ENCODE data around the gene MSI2.

MSI2 gene

GRCh38 chr17:57425431-57425830 is 169.1 kb downstream of the MSI2 start:
- no peaks in the 10 kb centered on the region for H3K36me3 ChIP-seq (ENCODE audit: control insufficient read depth in 1 of 2, insufficient read depth in 2 of 2, low read length in 2 of 2)
- peaks cover 0 to 4% of the 10 kb centered on the region in 2 donors for H3K4me1 ChIP-seq (ENCODE audit: control insufficient read depth in 1 of 2, insufficient read depth in 2 of 2, low read length in 2 of 2)
- H3K9me3 ChIP-seq (ENCODE audit: control insufficient read depth in 1 of 2, low read length in 2 of 2), result no peaks in the 10 kb centered on the region
- no peaks in the 10 kb centered on the region for H3K27me3 ChIP-seq (ENCODE audit: low read depth, low read length)
- H3K4me3 ChIP-seq (ENCODE audit: low read depth in 1 of 2, low read length in 2 of 2), result no peak overlapping the region
- no peak overlapping the region for H3K27ac ChIP-seq (ENCODE audit: low read length)

DNA sequence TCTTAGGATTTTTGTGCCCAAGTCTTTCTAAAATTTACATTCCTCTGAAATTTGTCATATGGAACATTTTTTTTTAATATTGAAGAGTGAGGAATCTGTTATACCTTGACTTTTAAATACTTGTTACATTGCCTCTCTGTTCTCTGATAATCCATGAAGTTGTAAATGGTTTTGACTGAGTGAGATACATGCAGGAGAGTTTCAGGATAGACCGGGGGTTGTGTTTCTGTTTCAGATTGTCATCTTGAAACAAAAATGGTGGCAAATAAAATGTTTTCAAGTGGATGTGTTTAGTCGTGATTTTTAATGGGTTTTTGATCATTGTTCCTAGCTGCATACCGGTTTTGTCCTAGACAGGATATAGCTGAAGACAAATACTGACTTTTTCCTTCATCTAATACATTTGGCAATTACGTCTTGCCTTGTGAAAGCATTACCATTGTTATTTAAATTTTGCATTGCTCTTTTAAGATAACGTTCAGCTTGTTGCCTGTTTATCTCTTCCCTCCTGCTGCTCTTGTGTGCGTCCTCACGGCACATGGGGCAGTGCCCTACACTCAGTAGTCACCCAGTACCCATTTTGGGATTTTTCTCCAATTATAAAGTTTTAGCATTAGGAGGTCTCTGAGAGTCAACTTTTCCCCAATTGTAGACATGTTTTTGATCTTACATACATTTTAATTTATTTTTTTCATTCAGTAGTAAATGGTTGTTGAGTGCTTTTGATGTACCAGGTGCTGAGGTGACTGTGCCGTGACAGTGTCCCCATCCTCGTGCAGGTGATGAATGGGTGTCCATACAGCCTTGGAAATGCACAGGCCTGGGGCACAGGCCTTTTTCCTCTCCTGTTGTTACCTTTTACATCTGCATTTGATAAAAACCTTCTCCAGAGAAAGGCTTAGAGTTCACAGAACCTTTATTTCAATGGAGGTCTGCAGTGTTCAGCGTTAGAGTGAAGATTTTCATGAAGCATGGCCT is 169.9 kb downstream of the MSI2 start:
- H3K36me3 ChIP-seq (ENCODE audit: control insufficient read depth in 1 of 2, insufficient read depth in 2 of 2, low read length in 2 of 2), result no peaks in the 10 kb centered on the region
- no peak overlapping the region for H3K27ac ChIP-seq (ENCODE audit: low read length)
- H3K4me1 ChIP-seq (ENCODE audit: control insufficient read depth in 1 of 2, insufficient read depth in 2 of 2, low read length in 2 of 2), result peaks cover 0 to 4% of the 10 kb centered on the region in 2 donors
- no peaks in the 10 kb centered on the region for H3K27me3 ChIP-seq (ENCODE audit: low read depth, low read length)
- H3K4me3 ChIP-seq (ENCODE audit: low read depth in 1 of 2, low read length in 2 of 2), result no peak overlapping the region
- H3K9me3 ChIP-seq (ENCODE audit: control insufficient read depth in 1 of 2, low read length in 2 of 2), result no peaks in the 10 kb centered on the region

- Histone ChIP-seq H3K27ac (ENCODE audit: low read length) (no peak overlapping the region), H3K36me3 (ENCODE audit: control insufficient read depth in 1 of 2, insufficient read depth in 2 of 2, low read length in 2 of 2) (no peaks in the 10 kb centered on the region)
These were observed 173.6 kb downstream of the MSI2 start for GRCh38 chr17:57429966-57430365.

GRCh38 chr17:57431415-57431814 is 175.1 kb downstream of the MSI2 start:
- H3K27ac ChIP-seq (ENCODE audit: low read length), result no peak overlapping the region
- no peaks in the 10 kb centered on the region for H3K4me1 ChIP-seq (ENCODE audit: control insufficient read depth in 1 of 2, insufficient read depth in 2 of 2, low read length in 2 of 2)
- no peak overlapping the region for H3K4me3 ChIP-seq (ENCODE audit: low read depth in 1 of 2, low read length in 2 of 2)
- H3K9me3 ChIP-seq (ENCODE audit: control insufficient read depth in 1 of 2, low read length in 2 of 2), result no peaks in the 10 kb centered on the region
- H3K36me3 ChIP-seq (ENCODE audit: control insufficient read depth in 1 of 2, insufficient read depth in 2 of 2, low read length in 2 of 2), result no peaks in the 10 kb centered on the region
- no peaks in the 10 kb centered on the region for H3K27me3 ChIP-seq (ENCODE audit: low read depth, low read length)

More at GRCh38 chr17:57429966-57430365, 173.6 kb downstream of the MSI2 start:
- H3K4me3 ChIP-seq (ENCODE audit: low read depth in 1 of 2, low read length in 2 of 2), result no peak overlapping the region
- peaks cover 0 to under 1% of the 10 kb centered on the region in 2 donors for H3K4me1 ChIP-seq (ENCODE audit: control insufficient read depth in 1 of 2, insufficient read depth in 2 of 2, low read length in 2 of 2)
- H3K9me3 ChIP-seq (ENCODE audit: control insufficient read depth in 1 of 2, low read length in 2 of 2), result no peaks in the 10 kb centered on the region
- H3K27me3 ChIP-seq (ENCODE audit: low read depth, low read length), result no peaks in the 10 kb centered on the region

- Histone ChIP-seq H3K27ac (ENCODE audit: low read length) (no peak overlapping the region), H3K4me1 (ENCODE audit: control insufficient read depth in 1 of 2, insufficient read depth in 2 of 2, low read length in 2 of 2) (no peaks in the 10 kb centered on the region), H3K9me3 (ENCODE audit: control insufficient read depth in 1 of 2, low read length in 2 of 2) (no peaks in the 10 kb centered on the region), H3K36me3 (ENCODE audit: control insufficient read depth in 1 of 2, insufficient read depth in 2 of 2, low read length in 2 of 2) (no peaks in the 10 kb centered on the region), H3K27me3 (ENCODE audit: low read depth, low read length) (no peaks in the 10 kb centered on the region), H3K4me3 (ENCODE audit: low read depth in 1 of 2, low read length in 2 of 2) (no peak overlapping the region)
These were observed 176.4 kb downstream of the MSI2 start for GRCh38 chr17:57432507-57433277.

DNA sequence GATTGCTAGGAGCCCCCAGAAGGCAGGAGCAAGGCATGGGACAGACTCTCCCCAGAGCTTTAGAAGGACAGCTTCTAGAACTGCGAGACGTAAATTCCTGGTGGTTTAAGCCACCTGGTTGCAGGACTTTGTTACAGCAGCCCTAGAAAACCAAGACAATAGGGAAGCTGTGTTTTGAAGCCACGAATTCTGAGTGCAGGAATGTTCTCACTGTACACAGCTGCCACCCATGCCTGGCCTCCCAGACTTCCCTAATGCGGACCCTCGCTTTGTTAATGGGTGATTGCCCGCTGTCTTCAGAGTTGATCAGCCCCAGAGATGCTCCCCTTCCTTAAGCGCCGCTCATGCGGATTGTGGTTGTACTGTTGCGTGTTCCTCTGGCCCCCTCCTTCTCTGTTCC is 177.1 kb downstream of the MSI2 start:
- H3K27ac ChIP-seq (ENCODE audit: low read length), result no peak overlapping the region
- H3K4me3 ChIP-seq (ENCODE audit: low read depth in 1 of 2, low read length in 2 of 2), result no peak overlapping the region
- H3K9me3 ChIP-seq (ENCODE audit: control insufficient read depth in 1 of 2, low read length in 2 of 2), result no peaks in the 10 kb centered on the region
- H3K27me3 ChIP-seq (ENCODE audit: low read depth, low read length), result no peaks in the 10 kb centered on the region
- H3K36me3 ChIP-seq (ENCODE audit: control insufficient read depth in 1 of 2, insufficient read depth in 2 of 2, low read length in 2 of 2), result no peaks in the 10 kb centered on the region
- no peaks in the 10 kb centered on the region for H3K4me1 ChIP-seq (ENCODE audit: control insufficient read depth in 1 of 2, insufficient read depth in 2 of 2, low read length in 2 of 2)

GRCh38 chr17:57434361-57434760 is 178.0 kb downstream of the MSI2 start:
- no peaks in the 10 kb centered on the region for H3K27me3 ChIP-seq (ENCODE audit: low read depth, low read length)
- H3K9me3 ChIP-seq (ENCODE audit: control insufficient read depth in 1 of 2, low read length in 2 of 2), result no peaks in the 10 kb centered on the region
- H3K4me1 ChIP-seq (ENCODE audit: control insufficient read depth in 1 of 2, insufficient read depth in 2 of 2, low read length in 2 of 2), result no peaks in the 10 kb centered on the region
- H3K4me3 ChIP-seq (ENCODE audit: low read depth in 1 of 2, low read length in 2 of 2), result no peak overlapping the region
- no peak overlapping the region for H3K27ac ChIP-seq (ENCODE audit: low read length)
- H3K36me3 ChIP-seq (ENCODE audit: control insufficient read depth in 1 of 2, insufficient read depth in 2 of 2, low read length in 2 of 2), result no peaks in the 10 kb centered on the region

DNA sequence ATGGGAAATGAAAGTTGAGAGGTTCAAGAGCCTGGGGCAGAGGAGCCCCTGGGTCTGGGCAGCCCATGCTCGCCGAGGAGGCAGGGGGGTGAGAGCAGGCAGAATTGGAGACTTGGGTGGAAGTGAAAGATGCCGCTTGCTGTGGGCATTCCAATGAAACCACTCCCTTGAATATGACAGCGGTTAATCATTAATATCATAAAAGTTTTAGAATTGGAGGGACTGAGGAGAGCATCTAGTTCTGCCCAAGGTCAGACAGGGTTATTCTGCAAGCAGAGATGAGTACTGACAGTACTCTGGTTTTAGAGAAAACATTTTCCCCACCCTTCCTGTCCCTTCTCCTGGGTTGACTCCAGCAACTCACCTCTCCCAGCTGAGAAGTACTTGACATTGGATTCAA is 180.2 kb downstream of the MSI2 start:
- no peaks in the 10 kb centered on the region for H3K27me3 ChIP-seq (ENCODE audit: low read depth, low read length)
- H3K27ac ChIP-seq (ENCODE audit: low read length), result no peak overlapping the region
- H3K4me3 ChIP-seq (ENCODE audit: low read depth in 1 of 2, low read length in 2 of 2), result no peak overlapping the region
- no peaks in the 10 kb centered on the region for H3K36me3 ChIP-seq (ENCODE audit: control insufficient read depth in 1 of 2, insufficient read depth in 2 of 2, low read length in 2 of 2)
- peaks cover 16 to 19% of the 10 kb centered on the region in 2 donors for H3K4me1 ChIP-seq (ENCODE audit: control insufficient read depth in 1 of 2, insufficient read depth in 2 of 2, low read length in 2 of 2)
- no peaks in the 10 kb centered on the region for H3K9me3 ChIP-seq (ENCODE audit: control insufficient read depth in 1 of 2, low read length in 2 of 2)

DNA sequence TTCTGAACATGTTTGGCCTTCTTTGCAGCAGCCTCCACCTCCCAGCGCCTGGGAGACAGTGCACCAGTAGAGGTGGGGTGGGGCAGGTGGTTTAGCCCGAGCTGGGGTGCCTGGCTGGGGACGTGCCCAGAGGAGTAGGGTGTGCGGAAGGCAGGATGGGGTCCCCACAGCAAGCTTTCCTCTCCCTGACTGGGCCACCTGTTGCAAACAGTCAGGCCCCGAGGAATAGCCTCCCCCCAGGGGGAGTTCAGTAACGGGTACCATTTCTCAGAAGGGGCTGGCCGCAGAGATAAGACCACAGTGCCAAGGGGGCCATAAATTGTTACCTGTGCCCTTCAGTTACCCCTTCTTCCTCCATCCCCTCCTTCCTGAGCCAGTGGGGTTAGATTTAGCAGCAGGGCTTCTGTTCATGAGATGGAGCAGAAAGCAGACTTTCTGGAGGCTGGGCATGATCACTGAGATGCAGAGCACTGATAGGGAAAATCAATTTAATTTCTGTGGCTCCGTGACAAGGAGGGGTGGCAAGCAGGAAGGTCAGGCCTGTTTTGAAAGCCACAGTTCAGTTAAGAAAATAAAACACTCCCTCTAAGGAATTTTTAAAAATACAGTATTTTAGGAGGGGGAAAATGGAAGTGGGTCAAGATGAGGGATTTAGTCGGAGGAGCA is 181.9 kb downstream of the MSI2 start:
- Histone ChIP-seq H3K4me1 (ENCODE audit: control insufficient read depth in 1 of 2, insufficient read depth in 2 of 2, low read length in 2 of 2) (peaks cover 24 to 28% of the 10 kb centered on the region in 2 donors), H3K27ac (ENCODE audit: low read length) (no peak overlapping the region), H3K36me3 (ENCODE audit: control insufficient read depth in 1 of 2, insufficient read depth in 2 of 2, low read length in 2 of 2) (no peaks in the 10 kb centered on the region), H3K9me3 (ENCODE audit: control insufficient read depth in 1 of 2, low read length in 2 of 2) (no peaks in the 10 kb centered on the region), H3K27me3 (ENCODE audit: low read depth, low read length) (no peaks in the 10 kb centered on the region), H3K4me3 (ENCODE audit: low read depth in 1 of 2, low read length in 2 of 2) (no peak overlapping the region)

GRCh38 chr17:57439651-57440050 is 183.3 kb downstream of the MSI2 start:
- Histone ChIP-seq H3K27me3 (ENCODE audit: low read depth, low read length) (no peaks in the 10 kb centered on the region), H3K4me1 (ENCODE audit: control insufficient read depth in 1 of 2, insufficient read depth in 2 of 2, low read length in 2 of 2) (peaks cover 24 to 28% of the 10 kb centered on the region in 2 donors), H3K9me3 (ENCODE audit: control insufficient read depth in 1 of 2, low read length in 2 of 2) (no peaks in the 10 kb centered on the region), H3K36me3 (ENCODE audit: control insufficient read depth in 1 of 2, insufficient read depth in 2 of 2, low read length in 2 of 2) (no peaks in the 10 kb centered on the region), H3K4me3 (ENCODE audit: low read depth in 1 of 2, low read length in 2 of 2) (no peak overlapping the region), H3K27ac (ENCODE audit: low read length) (no peak overlapping the region)

Measured in muscle layer of duodenum (tissue), 2 donors.